Liver (tissue), 9 donors: Measurements from ENCODE around the gene ZNF354C. TPM values are rescaled to one million over a fixed set of nuclear protein-coding genes. Genes with fewer than 3 reads are reported as not detected.

Experiments
- DNase-seq: peaks from one replicate; pipeline ENCODE4 v3.0.0-alpha.2; 2017; ENCODE audit warnings: low spot score
- H3K27ac ChIP-seq, 2 donors: one replicate each; pipeline ENCODE4 v1.7.0; 2013; ENCODE audit warnings: inconsistent platforms in 2 of 2, low read length in 2 of 2, control low read depth in 1 of 2, low read depth in 1 of 2, mild to moderate bottlenecking in 1 of 2
- H3K27me3 ChIP-seq, 4 donors: one replicate each; pipeline versions ENCODE4 v1.6.1 to v1.7.0; 2013; ENCODE audit warnings: low read length in 3 of 4, inconsistent platforms in 1 of 4, mild to moderate bottlenecking in 1 of 4, moderate library complexity in 1 of 4; ENCODE audit not compliant: control insufficient read depth in 4 of 4, insufficient read depth in 4 of 4
- H3K36me3 ChIP-seq, 4 donors: one replicate each; pipeline versions ENCODE4 v1.6.1 to v1.7.0; 2013; ENCODE audit warnings: low read length in 3 of 4, mild to moderate bottlenecking in 3 of 4, low read depth in 1 of 4, moderate library complexity in 1 of 4; ENCODE audit not compliant: control insufficient read depth in 4 of 4, insufficient read depth in 3 of 4
- H3K4me1 ChIP-seq, 4 donors: one replicate each; pipeline versions ENCODE4 v1.6.1 to v1.7.0; 2013; ENCODE audit warnings: low read length in 3 of 4, mild to moderate bottlenecking in 3 of 4, moderate library complexity in 1 of 4; ENCODE audit not compliant: control insufficient read depth in 4 of 4, insufficient read depth in 4 of 4
- H3K4me3 ChIP-seq, 3 donors: one replicate each; pipeline versions ENCODE4 v1.6.1 to v1.7.0; 2013; ENCODE audit warnings: low read length in 3 of 3, control low read depth in 1 of 3, low read depth in 1 of 3, mild to moderate bottlenecking in 1 of 3
- H3K9ac ChIP-seq, 2 donors: one replicate each; pipeline ENCODE4 v1.7.0; 2013; ENCODE audit warnings: low read length in 2 of 2, mild to moderate bottlenecking in 2 of 2, moderate library complexity in 2 of 2, control low read depth in 1 of 2, low read depth in 1 of 2
- H3K9me3 ChIP-seq, 4 donors: one replicate each; pipeline versions ENCODE4 v1.6.1 to v1.7.0; 2013; ENCODE audit warnings: low read length in 3 of 4; ENCODE audit not compliant: control insufficient read depth in 4 of 4
- TAF1 ChIP-seq: conservative IDR thresholded peaks from 2 replicates; pipeline ENCODE4 v1.6.1; 2016; ENCODE audit warnings: antibody characterized with exemption, mild to moderate bottlenecking
- WGBS: extraction: QIAGEN DNeasy Blood & Tissue Kit; methylation state at CpG from one replicate; pipeline ENCODE4 v1.1.7; 2013; 5-methylcytosine and 5-hydroxymethylcytosine counted together
- polyA plus RNA-seq, 2 donors: library from polyadenylated mRNA; stranded (reverse) in 1 of 2; unstranded in 1 of 2; fragments of 200-250 nt in 1 of 2; fragments of >200 nt in 1 of 2; fragmentation: Nextera tagmentation in 1 of 2; extraction: Ambion mirVana in 1 of 2; gene quantifications; one replicate each; pipeline versions ENCODE4 v1.2.1 to v1.2.3, GENCODE V29; 2013 to 2015
- total RNA-seq, 2 donors: library from RNA; depleted of rRNA; stranded (reverse); fragments of >200 nt; gene quantifications; one replicate each; pipeline ENCODE4 v1.2.3, GENCODE V29; 2014
- donor health status: healthy.
- donor health status: healthy.
- donor health status: healthy.
- donor health status: healthy.
- donor health status: healthy.

The ZNF354C gene
- total and polyA plus RNA-seq, 4 donors, result 0.49 to 2.8 (median 1.6) TPM

DNA sequence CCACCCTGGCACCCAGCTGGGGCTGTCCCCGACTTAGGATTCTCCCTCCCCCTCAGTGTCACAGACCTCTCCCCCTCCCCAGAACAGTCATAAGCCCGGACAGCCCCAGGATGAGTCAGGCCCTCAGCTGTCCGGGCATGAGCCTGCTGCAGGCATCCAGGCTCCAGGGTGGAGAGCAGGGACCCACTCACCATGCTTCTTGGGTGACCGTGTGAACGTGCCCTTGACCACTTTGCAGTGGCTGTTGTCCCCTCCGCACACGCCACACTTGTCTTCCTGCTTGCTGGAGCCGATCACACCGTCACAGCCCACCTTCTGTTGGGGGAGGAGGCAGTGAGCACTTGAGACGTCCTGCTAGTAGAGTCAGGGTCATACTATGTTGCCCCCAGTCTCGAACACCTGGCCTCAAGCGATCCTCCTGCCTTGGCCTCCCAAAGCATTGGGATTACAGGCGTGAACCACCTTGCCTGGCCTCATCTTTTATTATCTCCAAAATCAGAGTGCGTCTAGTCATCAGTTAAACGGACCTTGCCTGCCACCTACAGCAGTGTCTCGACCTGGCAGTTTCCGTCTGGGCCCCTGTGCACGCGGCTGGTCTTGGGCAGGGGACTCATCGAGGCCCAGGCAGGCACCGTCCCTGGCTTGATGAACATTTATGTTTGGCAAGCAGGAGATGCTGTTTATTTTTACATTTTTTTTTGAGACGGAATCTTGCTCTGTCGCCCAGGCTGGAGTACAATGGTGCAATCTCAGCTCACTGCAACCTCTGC, 72.6 kb downstream of the ZNF354C start:
- Histone ChIP-seq H3K27ac (no peak overlapping the region), H3K4me1 (no peaks in the 10 kb centered on the region), H3K9me3 (peaks cover 0 to 2% (median 0%) of the 10 kb centered on the region in 4 donors), H3K4me3 (no peak overlapping the region), H3K9ac (no peak overlapping the region), H3K36me3 (peaks cover 0 to 3% (median 0%) of the 10 kb centered on the region in 4 donors), H3K27me3 (no peaks in the 10 kb centered on the region)
- TF ChIP-seq TAF1, result no peak
- 89% methylated on average over 23 of the region's 23 CpGs for WGBS
- no peak for DNase-seq

Other genes with a start within 250 kb of the ZNF354C start
- gene ZNF354B, start 200.4 kb upstream of the ZNF354C start, total RNA-seq, result 1 to 10 TPM; 3.6 to 8.3 TPM
- 1 to 10 TPM; 1.9 to 4.3 TPM for gene ZNF354B, start 200.4 kb upstream of the ZNF354C start, polyA plus RNA-seq
- gene ZFP2, start 164.5 kb upstream of the ZNF354C start, total RNA-seq, result under 1 TPM; 0.50 to 0.56 TPM
- under 1 TPM; 0.22 to 0.47 TPM for gene ZFP2, start 164.5 kb upstream of the ZNF354C start, polyA plus RNA-seq
- gene ZNF454, start 119.2 kb upstream of the ZNF354C start, total RNA-seq, result under 1 TPM; 0.33 to 0.50 TPM
- gene ZNF454, start 119.2 kb upstream of the ZNF354C start, polyA plus RNA-seq, result under 1 TPM; 0.09 to 0.21 TPM
- gene GRM6, start 65.1 kb upstream of the ZNF354C start, total RNA-seq, result under 1 TPM in 1 of 2 donors, not detected in 1; 0.23 TPM
- gene GRM6, start 65.1 kb upstream of the ZNF354C start, polyA plus RNA-seq, result not detected
- gene ZNF879, start 36.6 kb upstream of the ZNF354C start, total RNA-seq, result 1 to 10 TPM; 1.9 to 2.4 TPM
- gene ZNF879, start 36.6 kb upstream of the ZNF354C start, polyA plus RNA-seq, result 1 to 10 TPM in 1 of 2 donors, under 1 TPM in 1; 0.48 to 1.0 TPM